Ovary (tissue), 3 donors: ENCODE measurements around the gene SH3RF3.

Source experiments
- POLR2A ChIP-seq: fragments of 450-650 bp; IDR thresholded peaks from one replicate; pipeline ENCODE4 v1.6.1; 2017; ENCODE audit warnings: antibody characterized with exemption, mild to moderate bottlenecking, moderate library complexity
- TF ChIP-seq, protein P1 (sequence below), 3 donors: fragments of 450-650 bp in 2 of 3; fragments of 200-600 bp in 1 of 3; IDR thresholded peaks; one replicate each; pipeline versions ENCODE4 v1.5.1 to v1.8.0; 2016 to 2022; ENCODE audit warnings: antibody characterized with exemption in 3 of 3, mild to moderate bottlenecking in 1 of 3
- donor health status: DM: no; HTN: no; CAD: no.

DNA sequence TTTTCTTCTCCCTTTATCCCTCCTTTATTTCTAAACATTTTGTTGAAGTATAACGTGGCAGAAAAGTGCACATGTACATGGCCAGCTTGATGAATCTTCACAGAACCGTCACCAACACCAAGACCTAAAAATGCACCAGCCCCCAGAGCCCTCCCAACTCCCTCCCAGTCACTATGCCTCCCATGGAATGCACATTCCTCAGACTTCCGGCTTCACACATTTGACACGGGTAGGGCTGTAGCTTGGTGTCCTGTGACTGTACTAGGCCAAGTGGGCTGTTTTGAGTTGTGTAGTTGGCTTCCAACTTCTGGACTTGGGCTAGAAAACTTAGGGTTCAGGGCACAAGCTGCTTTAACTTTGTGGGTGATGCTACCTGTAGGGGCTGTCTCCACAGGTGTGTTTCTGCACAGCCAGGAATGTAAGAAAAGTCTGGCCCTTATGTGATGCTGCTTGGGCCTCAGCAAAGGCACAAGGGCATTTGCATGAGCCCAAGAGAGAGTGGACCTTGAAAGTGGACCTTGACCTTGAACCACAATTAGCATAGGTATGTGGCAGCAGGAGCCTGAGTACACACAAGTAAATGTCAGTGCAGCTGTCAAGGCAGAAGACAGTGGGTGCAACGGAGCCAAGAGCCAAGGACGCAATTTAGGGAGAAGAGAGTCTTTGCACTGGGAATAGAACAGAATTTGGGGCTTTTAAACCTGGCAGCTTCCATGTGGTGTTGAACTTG, 406.4 kb downstream of the SH3RF3 start:
- TF ChIP-seq, protein P1, sequence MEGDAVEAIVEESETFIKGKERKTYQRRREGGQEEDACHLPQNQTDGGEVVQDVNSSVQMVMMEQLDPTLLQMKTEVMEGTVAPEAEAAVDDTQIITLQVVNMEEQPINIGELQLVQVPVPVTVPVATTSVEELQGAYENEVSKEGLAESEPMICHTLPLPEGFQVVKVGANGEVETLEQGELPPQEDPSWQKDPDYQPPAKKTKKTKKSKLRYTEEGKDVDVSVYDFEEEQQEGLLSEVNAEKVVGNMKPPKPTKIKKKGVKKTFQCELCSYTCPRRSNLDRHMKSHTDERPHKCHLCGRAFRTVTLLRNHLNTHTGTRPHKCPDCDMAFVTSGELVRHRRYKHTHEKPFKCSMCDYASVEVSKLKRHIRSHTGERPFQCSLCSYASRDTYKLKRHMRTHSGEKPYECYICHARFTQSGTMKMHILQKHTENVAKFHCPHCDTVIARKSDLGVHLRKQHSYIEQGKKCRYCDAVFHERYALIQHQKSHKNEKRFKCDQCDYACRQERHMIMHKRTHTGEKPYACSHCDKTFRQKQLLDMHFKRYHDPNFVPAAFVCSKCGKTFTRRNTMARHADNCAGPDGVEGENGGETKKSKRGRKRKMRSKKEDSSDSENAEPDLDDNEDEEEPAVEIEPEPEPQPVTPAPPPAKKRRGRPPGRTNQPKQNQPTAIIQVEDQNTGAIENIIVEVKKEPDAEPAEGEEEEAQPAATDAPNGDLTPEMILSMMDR (IDR thresholded peaks at IDR 0.05): no peak
- TF ChIP-seq POLR2A: no peak
